GM10248 (cell line): ENCODE measurements around the gene ZNHIT3.
"Not testable (repeated sequence)": the region's sequence is repeated elsewhere in the genome, so short reads cannot be mapped to it uniquely, and the experiment has no call there.

ENCODE experiments used
- CTCF ChIA-PET: fragments of 300-600 bp; sonication (Branson Sonifier 250); formaldehyde crosslinking; extraction: SDS; loops from one replicate; lab custom pipeline; 2021; ENCODE audit warnings: antibody characterized with exemption; lab: Yijun Ruan, JAX
- POLR2A ChIA-PET: fragments of 350-650 bp; sonication (Branson Sonifier 250); formaldehyde crosslinking; extraction: SDS; loops from one replicate; lab custom pipeline; 2020; ENCODE audit warnings: antibody characterized with exemption; lab: Yijun Ruan, JAX
- DNase-seq: peaks from one replicate; pipeline ENCODE4 v3.0.0; 2012; ENCODE audit errors: extremely low spot score
- CTCF ChIP-seq: IDR thresholded peaks from 2 replicates; pipeline ENCODE4 v1.5.1; 2012; ENCODE audit warnings: mild to moderate bottlenecking, low read depth; ENCODE audit errors: extremely low read depth, missing control alignments, control extremely low read depth

Gene ZNHIT3

GRCh38 chr17:36504156-36504545 lies 17.7 kb downstream of the ZNHIT3 start:
- CTCF ChIA-PET: interaction anchor here (1.0 kb wide), 1 partner anchor 21 kb away, joined by 3 read pairs; no protein-coding TSS in a partner anchor
- no peak for DNase-seq
- TF ChIP-seq CTCF: no peak
- POLR2A ChIA-PET: no interaction called here

- ChIA-PET POLR2A (no interaction called here), CTCF (interaction anchor here (1.0 to 1.1 kb wide), 2 partner anchors 9 to 98 kb away, joined by 3 read pairs; no protein-coding TSS in a partner anchor)
- TF ChIP-seq CTCF: no peak
- no peak for DNase-seq
These were observed 18.7 kb downstream of the ZNHIT3 start for GRCh38 chr17:36505171-36505570.

- no peak for TF ChIP-seq CTCF
- POLR2A ChIA-PET: no interaction called here
- DNase-seq: no peak
- CTCF ChIA-PET: interaction anchor here (1.1 kb wide), 1 partner anchor 8 kb away, joined by 3 read pairs; no protein-coding TSS in a partner anchor
These were observed 19.9 kb downstream of the ZNHIT3 start for GRCh38 chr17:36506249-36506826.

- ChIA-PET CTCF (interaction anchor here (1.2 kb wide), 1 partner anchor 9 kb away, joined by 3 read pairs; no protein-coding TSS in a partner anchor), POLR2A (no interaction called here)
- DNase-seq: no peak
- no peak for TF ChIP-seq CTCF
These were observed 20.4 kb downstream of the ZNHIT3 start for GRCh38 chr17:36506831-36507230.

- POLR2A ChIA-PET: no interaction called here
- no peak for DNase-seq
- CTCF ChIA-PET: interaction anchor here (1.2 kb wide), 1 partner anchor 9 kb away, joined by 3 read pairs; no protein-coding TSS in a partner anchor
- TF ChIP-seq CTCF: no peak
These were observed 20.8 kb downstream of the ZNHIT3 start for GRCh38 chr17:36507266-36507665.

GRCh38 chr17:36508439-36508838 lies 22.0 kb downstream of the ZNHIT3 start:
- CTCF ChIA-PET, POLR2A ChIA-PET, DNase-seq: not testable (repeated sequence)

GRCh38 chr17:36509272-36509985 lies 22.9 kb downstream of the ZNHIT3 start:
- POLR2A ChIA-PET: no interaction called here
- CTCF ChIA-PET: no interaction called here
- no peak for DNase-seq
- no peak for TF ChIP-seq CTCF
